Stimulated activated CD4-positive, alpha-beta T cell treated with anti-CD3 and anti-CD28 coated beads, Interleukin-4, amount 100 ng/mL, for 48 hours (primary cell): Measurements from ENCODE around the gene NAALADL2.
"Not testable (repeated sequence)": the region's sequence is repeated elsewhere in the genome, so short reads cannot be mapped to it uniquely, and the experiment has no call there.

Experiments
- DNase-seq, 2 donors: peaks; one replicate each; pipeline ENCODE4 v3.0.0-alpha.2; 2020; ENCODE audit warnings: low read depth in 2 of 2

NAALADL2 gene

DNA sequence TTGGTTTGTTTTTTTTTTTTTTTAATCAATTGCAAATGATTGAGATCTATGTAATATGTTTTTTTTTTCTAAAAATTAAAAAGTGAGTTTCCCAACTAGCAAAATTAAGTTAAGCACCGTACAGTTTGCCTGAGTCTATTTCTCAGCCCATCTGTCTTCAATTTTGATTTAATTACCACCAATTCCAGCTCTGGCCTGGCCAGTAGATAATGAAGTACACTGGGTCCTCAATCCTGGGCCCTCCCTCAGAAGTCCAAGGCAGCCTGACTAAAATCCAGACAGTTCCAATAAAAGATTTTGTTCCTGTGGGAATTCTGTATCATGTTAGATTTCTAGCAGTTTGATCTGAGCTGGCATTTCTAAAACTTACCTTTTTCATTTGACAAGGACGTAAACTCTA lies 887.2 kb downstream of the NAALADL2 start:
- DNase-seq, result no peak

DNA sequence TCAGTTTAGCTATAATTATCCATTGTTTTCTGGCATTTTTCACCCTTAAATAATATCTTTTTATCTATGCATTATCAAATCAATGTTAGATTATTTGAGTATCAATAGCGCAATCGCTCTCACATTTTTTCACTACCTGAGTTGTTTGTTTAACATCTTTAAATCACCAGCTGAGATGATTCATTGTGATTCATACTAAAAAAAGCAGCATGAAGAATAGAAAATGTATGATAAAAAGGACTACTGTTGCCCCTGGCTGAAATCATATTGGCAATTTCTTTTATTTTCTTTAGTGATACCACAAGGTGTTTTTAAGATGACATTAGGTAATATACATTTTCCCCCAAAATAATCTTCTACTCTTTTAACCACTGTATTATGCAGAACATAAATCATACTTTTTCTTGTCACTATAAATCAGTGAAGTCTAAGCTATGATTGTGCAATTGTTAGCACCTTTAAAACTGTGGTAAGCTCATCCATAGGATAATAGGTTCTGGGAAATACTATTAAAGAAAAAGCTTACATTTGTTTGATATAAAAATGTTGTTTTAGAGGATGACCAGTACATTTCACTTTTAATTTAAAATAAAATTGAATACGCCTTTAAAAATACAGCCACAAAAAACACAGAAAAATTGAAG lies 889.1 kb downstream of the NAALADL2 start:
- no peak for DNase-seq

DNA sequence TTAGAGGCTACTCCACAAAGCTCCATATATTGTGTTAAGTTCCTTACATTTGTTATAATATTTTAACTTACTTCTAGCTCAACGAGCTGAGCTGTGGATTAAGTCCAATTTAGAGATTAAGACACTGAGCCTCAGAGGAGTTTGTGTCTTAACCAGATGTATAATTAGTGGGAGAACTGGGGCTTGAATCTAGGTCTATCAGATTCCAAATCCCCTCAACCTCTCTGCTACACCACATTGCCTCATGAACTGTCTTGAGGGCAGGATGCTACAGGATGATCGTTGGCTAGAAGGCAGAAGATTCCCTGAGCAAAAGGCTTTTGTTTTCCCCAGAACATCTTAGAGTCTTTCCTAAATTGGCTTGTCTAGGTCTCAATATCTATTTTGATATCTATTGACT lies 890.8 kb downstream of the NAALADL2 start:
- DNase-seq, result no peak

- DNase-seq, result no peak
These were observed 892.0 kb downstream of the NAALADL2 start for GRCh38 chr3:175751089-175751488.

- DNase-seq, result no peak
These were observed 904.8 kb downstream of the NAALADL2 start for GRCh38 chr3:175763948-175764347.

GRCh38 chr3:175764722-175765121 lies 905.6 kb downstream of the NAALADL2 start:
- DNase-seq, result no peak

GRCh38 chr3:175770426-175770825 lies 911.3 kb downstream of the NAALADL2 start:
- no peak for DNase-seq

GRCh38 chr3:175777495-175777894 lies 918.4 kb downstream of the NAALADL2 start:
- DNase-seq, result no peak

DNA sequence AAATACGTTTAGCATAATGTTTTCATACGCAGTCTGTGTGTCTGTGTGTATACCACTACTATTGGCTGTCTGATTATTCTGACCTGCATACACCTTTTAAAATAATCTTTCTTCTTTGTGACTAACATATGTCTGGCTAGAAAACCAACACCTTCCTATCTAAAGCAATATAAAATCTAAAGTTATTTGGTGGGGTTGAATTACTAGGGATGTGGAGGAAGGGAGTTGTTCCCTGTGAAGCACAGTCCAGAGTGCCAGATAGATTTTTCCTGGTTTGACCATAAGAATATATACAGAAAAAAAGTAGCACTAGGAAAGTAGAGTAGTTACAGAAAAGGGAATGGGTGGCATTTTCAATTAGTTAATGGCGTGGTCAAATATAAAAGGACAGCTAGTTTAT lies 918.8 kb downstream of the NAALADL2 start:
- no peak for DNase-seq

- DNase-seq, result no peak
These were observed 919.9 kb downstream of the NAALADL2 start for GRCh38 chr3:175778994-175779393.

- not testable (repeated sequence) for DNase-seq
These were observed 928.0 kb downstream of the NAALADL2 start for GRCh38 chr3:175787109-175787508.

DNA sequence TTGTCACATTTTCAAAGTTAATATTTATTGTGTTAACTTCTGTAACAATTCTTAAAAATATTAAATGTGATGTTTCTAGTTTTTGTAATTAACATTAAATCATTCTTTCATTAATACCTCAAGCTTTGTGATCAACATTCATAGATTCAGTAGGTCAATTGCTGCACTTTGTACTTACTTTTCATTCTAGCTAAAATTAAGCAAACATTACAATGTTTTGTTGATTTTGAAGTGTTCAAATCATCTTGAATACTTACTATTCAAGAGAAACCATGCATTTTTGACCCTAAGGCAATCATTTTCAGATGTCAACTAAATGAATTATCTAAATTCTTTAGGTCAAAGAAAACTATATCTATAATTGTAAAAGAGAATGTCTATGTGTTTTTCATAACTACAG lies 933.1 kb downstream of the NAALADL2 start:
- DNase-seq, result no peak

- DNase-seq, result no peak
These were observed 939.2 kb downstream of the NAALADL2 start for GRCh38 chr3:175798326-175798725.

- no peak for DNase-seq
These were observed 946.7 kb downstream of the NAALADL2 start for GRCh38 chr3:175805825-175806224.

DNA sequence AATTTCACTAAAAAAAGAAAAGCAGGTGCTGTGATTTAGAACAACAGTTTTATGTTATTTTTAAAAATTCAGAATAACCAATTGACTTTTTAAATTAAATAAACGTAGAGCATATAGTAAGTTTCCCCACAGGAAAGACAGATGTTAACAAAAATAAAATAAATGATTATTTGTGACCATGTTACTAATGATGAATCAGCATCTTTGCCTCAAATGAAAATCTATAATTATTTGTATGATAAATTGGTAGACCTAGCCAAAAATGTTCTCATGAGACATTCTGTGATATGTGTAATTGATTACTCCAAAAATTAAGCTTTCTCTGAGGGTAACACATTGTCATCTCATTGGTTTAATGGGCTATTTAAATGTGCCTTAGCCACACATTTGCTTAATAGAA lies 948.0 kb downstream of the NAALADL2 start:
- DNase-seq, result no peak

DNA sequence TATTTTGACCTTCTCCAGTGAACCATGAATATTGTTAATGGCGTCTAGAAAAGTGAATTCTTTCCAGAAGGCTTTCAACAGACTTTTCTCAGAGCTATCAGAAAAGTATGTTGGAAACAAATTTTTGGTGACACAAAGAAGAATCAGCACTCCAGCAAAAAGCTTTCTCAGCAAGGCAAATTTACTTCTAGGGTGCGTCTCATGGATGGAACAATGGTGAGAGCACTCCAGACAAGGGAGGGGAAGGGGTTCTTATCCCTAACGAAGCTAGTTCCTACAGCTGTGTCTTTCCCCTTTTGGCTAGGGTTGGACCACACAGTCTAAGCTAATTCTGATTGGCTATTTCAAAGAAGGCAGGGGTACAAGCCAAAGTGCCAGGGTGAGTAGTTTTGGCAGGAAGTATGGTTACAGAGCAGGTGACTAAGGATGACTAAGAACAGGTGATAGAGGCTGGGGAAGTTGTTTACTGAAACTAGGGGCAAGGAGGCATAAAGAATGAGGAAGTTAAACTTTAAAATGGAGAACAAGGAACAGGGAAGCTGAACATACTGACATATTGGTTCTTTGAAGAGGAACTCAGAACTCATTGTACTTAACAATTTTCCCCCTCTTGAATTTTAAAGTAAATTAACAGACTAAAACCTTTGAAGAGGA lies 959.8 kb downstream of the NAALADL2 start:
- DNase-seq, result no peak

GRCh38 chr3:175822766-175823491 lies 963.8 kb downstream of the NAALADL2 start:
- not testable (repeated sequence) for DNase-seq

DNA sequence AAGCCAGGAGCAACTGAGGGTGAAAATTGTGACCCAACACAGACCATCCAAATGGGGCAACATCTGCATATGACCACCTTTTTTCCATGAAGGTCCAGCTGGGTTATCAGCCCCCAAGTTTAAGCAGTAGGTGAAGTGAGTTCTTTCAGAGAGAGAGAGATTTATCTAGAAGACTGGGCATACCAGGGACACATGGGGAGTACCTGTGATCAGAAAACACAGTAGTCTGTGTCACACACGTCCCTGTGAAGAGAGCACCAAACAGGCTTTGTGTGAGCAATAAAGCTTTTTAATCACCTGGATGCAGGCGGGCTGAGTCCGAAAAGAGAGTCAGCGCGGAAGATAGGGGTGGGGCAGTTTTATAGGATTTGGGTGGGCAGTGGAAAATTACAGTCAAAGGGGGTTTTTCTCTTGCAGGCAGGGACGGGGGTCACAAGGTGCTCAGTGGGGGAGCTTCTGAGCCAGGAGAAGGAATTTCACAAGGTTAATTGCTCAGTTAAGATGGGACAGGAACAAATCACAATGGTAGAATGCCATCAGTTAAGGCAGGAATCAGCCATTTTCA lies 966.0 kb downstream of the NAALADL2 start:
- not testable (repeated sequence) for DNase-seq

DNA sequence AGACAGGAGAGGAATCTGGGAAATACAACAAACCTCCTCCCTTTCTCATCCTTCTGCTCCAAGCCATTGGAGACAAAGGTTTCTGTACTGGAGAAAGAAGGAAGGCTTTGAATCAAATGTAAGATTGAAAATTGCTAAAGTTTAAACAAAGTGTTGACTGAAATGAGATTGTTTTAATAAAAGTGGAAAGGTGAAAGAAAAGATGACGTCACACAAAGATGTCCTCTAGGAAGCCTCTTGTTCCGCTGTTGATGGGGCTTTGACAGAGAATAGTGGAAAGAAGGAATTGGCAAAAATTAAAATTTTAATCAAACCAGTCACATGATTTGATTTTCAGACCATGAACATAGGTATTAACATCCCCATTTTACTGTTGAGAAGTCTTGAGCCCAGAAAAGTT lies 967.6 kb downstream of the NAALADL2 start:
- DNase-seq, result no peak

DNA sequence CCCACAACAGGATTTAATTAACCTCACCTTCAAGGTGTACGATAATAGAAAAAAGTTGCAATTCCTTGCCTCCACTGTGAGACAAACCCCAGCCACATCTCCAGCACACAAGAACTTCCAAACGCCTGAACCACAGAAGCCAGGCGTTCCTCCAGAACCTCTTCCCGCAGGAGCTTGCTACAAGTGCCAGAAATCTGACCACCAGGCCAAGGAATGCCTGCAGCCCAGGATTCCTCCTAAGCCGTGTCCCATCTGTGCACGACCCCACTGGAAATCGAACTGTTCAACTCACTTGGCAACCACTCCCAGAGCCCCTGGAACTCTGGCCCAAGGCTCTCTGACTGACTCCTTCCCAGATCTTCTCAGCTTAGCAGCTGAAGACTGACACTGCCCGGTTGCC lies 970.7 kb downstream of the NAALADL2 start:
- DNase-seq, result not testable (repeated sequence)

- not testable (repeated sequence) for DNase-seq
These were observed 976.6 kb downstream of the NAALADL2 start for GRCh38 chr3:175835763-175836162.

DNA sequence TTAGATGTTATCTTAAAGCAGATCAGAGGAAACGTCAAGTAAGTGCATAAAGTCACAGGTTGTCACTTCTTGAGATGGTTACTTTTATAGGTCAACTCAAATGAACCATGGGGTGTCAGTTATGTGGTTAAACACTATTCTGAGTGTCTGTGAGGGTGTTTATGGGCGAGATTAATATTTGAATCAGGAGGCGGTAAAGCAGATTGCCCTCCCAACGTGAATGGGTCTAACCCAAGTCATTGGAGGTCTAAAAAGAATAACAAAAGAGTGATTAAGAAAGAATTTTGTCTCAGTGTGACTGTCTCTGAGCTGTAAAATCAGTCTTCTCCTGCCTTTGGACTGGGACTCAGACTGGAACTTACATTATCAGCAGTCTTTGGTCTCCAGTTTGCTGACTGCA lies 977.5 kb downstream of the NAALADL2 start:
- DNase-seq, result no peak

DNA sequence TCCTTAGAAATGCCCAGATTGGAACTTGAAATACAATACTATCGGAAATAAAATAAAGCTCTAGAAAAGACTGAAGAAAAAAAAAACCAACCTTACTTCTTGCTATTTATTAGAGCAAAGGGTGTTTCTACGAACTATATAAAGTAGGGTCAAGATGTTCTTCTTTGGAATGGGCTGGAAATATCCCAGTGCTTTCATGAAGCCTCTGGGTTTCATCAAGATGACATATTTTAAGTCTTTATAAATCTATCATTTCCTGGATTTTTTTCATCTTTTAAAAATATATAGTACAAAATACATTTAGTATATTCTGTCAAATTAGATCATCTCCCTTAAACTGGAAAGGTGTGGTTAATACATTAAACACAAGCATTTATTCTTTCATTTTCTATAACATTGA lies 978.8 kb downstream of the NAALADL2 start:
- no peak for DNase-seq
